Measurements from ENCODE around the gene ADD3. TPM values are rescaled to one million over a fixed set of nuclear protein-coding genes. Genes with fewer than 3 reads are reported as not detected.

The ADD3 gene
- total and polyA plus RNA-seq, 5 experiments from 2014 or later, result 332 to 405 (median 358) TPM

GRCh38 chr10:110170142-110170971, 162.6 kb downstream of the ADD3 start:
- Mint-ChIP-seq H3K9me3 (no peaks in the 10 kb centered on the region), H3K4me1 (peaks cover 9 to 27% (median 19%) of the 10 kb centered on the region in 4 donors), H3K36me3 (peaks cover 0 to 4% (median 0%) of the 10 kb centered on the region in 3 donors), H3K27ac (no peak overlapping the region), H3K27me3 (peaks cover 58 to 93% (median 72%) of the 10 kb centered on the region in 5 donors), H3K4me3 (no peak overlapping the region)
- ATAC-seq (peak in 1 of 2 donors; percentile 57), DNase-seq (no peak)
- POLR2A ChIA-PET, result interaction anchor here (0.6 kb wide), 1 partner anchor 38 kb away, joined by 3 read pairs; no protein-coding TSS in a partner anchor

DNA sequence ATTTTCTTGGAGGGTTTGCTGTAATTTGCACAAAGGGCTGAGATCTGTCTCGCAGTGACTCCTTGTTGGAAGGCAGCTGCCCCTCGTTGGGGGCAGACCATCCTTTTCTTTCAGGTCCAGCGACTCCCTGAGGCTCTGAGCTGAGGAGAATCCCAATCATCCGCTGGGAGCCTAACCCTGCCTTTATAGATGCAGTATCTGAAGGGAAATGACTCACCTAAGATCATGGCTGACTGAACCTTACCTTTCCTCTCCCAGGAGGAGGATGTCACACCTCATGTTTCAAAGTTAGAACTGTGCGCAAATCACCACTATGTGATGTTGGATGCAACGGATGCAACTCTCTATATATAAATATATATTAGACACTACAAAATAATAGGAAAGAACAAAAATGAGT, 163.2 kb downstream of the ADD3 start:
- no peaks in the 10 kb centered on the region for H3K9me3 Mint-ChIP-seq
- peaks cover 0 to 2% (median 0%) of the 10 kb centered on the region in 3 donors for H3K36me3 Mint-ChIP-seq
- DNase-seq (no peak), ATAC-seq (no peak)
- H3K4me3 Mint-ChIP-seq, result no peak overlapping the region
- POLR2A ChIA-PET, result no interaction called here
- H3K4me1 Mint-ChIP-seq, result peaks cover 9 to 27% (median 19%) of the 10 kb centered on the region in 4 donors
- H3K27me3 Mint-ChIP-seq, result peaks cover 53 to 93% (median 68%) of the 10 kb centered on the region in 5 donors
- no peak overlapping the region for H3K27ac Mint-ChIP-seq

- DNase-seq (no peak), ATAC-seq (no peak)
- Mint-ChIP-seq H3K9me3 (no peaks in the 10 kb centered on the region), H3K27ac (no peak overlapping the region), H3K27me3 (peaks cover 50 to 95% (median 70%) of the 10 kb centered on the region in 5 donors), H3K4me1 (peaks cover 11 to 31% (median 20%) of the 10 kb centered on the region in 4 donors), H3K4me3 (no peak overlapping the region), H3K36me3 (no peaks in the 10 kb centered on the region)
- POLR2A ChIA-PET, result no interaction called here
Measured at GRCh38 chr10:110172155-110172554, 164.4 kb downstream of the ADD3 start.

- Mint-ChIP-seq H3K27ac (no peak overlapping the region), H3K36me3 (no peaks in the 10 kb centered on the region), H3K4me1 (peaks cover 2 to 19% (median 8%) of the 10 kb centered on the region in 4 donors), H3K4me3 (no peak overlapping the region), H3K27me3 (peaks cover 45 to 95% (median 64%) of the 10 kb centered on the region in 5 donors), H3K9me3 (no peaks in the 10 kb centered on the region)
- ATAC-seq, result no peak
- POLR2A ChIA-PET, result no interaction called here
- no peak for DNase-seq
Measured at GRCh38 chr10:110174201-110174600, 166.4 kb downstream of the ADD3 start.

DNA sequence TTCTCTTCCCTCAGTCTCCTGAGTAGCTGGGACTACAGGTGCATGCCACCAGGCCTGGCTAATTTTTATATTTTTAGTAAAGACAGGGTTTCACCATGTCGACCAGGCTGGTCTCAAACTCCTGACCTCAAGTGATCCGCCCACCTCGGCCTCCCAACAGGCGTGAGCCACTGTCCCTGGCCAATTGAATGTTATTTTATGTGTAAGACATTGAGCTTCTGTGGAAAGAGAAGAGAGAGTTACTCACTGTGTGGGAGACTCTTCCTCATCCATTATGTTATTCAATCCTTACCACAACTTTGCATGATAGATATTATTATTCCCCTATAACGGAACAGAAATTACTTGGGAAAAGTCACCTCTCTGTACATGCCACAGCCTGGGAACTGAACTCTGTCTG, 167.0 kb downstream of the ADD3 start:
- Mint-ChIP-seq H3K4me1 (peaks cover 0 to 15% (median 6%) of the 10 kb centered on the region in 4 donors), H3K4me3 (no peak overlapping the region), H3K36me3 (no peaks in the 10 kb centered on the region), H3K27ac (no peak overlapping the region), H3K9me3 (no peaks in the 10 kb centered on the region), H3K27me3 (peaks cover 45 to 95% (median 63%) of the 10 kb centered on the region in 5 donors)
- DNase-seq (no peak), ATAC-seq (no peak)
- POLR2A ChIA-PET, result no interaction called here

GRCh38 chr10:110175406-110175805, 167.6 kb downstream of the ADD3 start:
- Mint-ChIP-seq H3K4me1 (peaks cover 0 to 12% (median 5%) of the 10 kb centered on the region in 4 donors), H3K4me3 (no peak overlapping the region), H3K36me3 (no peaks in the 10 kb centered on the region), H3K27ac (no peak overlapping the region), H3K27me3 (peaks cover 41 to 90% (median 58%) of the 10 kb centered on the region in 5 donors), H3K9me3 (no peaks in the 10 kb centered on the region)
- POLR2A ChIA-PET, result no interaction called here
- DNase-seq, result no peak
- no peak for ATAC-seq

- POLR2A ChIA-PET, result no interaction called here
- Mint-ChIP-seq H3K27ac (no peak overlapping the region), H3K27me3 (peaks cover 36 to 80% (median 49%) of the 10 kb centered on the region in 5 donors), H3K36me3 (no peaks in the 10 kb centered on the region), H3K4me1 (peaks cover 0 to 5% (median 2%) of the 10 kb centered on the region in 4 donors), H3K9me3 (no peaks in the 10 kb centered on the region), H3K4me3 (no peak overlapping the region)
- ATAC-seq (no peak), DNase-seq (no peak)
Measured at GRCh38 chr10:110176141-110177030, 168.6 kb downstream of the ADD3 start.

DNA sequence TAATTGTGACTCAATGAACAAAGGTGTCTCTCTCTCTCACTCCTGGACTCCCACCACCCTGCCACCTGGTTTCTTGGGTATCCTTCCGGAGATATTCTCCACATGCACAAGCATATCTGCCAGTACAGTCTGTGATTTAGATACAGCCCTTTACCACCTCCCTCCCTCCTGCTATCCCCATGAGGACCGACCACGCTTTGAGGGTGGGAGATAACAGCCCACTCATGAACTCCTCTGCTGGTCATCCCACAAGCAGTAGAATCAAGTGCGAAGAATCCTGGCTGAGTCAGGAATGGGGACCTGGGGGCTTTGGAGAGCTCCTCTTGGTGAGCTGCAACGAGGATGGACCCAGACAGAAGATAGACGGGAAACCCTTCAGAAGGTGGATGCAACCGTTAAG, 171.4 kb downstream of the ADD3 start:
- ATAC-seq (no peak), DNase-seq (no peak)
- H3K27me3 Mint-ChIP-seq, result peaks cover 25 to 52% (median 31%) of the 10 kb centered on the region in 5 donors
- H3K27ac Mint-ChIP-seq, result no peak overlapping the region
- no peaks in the 10 kb centered on the region for H3K36me3 Mint-ChIP-seq
- H3K4me1 Mint-ChIP-seq, result peaks cover 0 to 5% (median 2%) of the 10 kb centered on the region in 4 donors
- no peak overlapping the region for H3K4me3 Mint-ChIP-seq
- POLR2A ChIA-PET, result no interaction called here
- no peaks in the 10 kb centered on the region for H3K9me3 Mint-ChIP-seq

DNA sequence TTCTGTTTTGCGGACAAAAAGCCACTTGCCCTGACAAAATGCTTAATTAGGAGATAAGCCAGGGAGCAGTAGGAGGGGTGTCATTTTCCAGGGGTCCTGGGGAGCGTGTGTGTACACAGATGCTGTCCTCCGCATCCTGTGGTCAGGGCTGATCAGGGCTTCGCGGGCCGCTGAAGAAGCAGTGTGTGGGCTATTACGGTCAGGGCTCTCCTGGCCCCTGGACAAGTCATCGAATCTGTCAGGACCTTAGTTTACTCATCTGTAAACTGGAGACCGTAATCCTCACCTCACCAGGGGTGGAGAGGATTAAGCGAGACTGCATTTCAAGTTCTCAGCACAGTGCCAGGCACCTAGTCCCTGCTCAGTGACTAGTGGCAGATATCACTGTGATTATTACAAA, 173.7 kb downstream of the ADD3 start:
- Mint-ChIP-seq H3K27me3 (peaks cover 16 to 30% (median 17%) of the 10 kb centered on the region in 5 donors), H3K9me3 (no peaks in the 10 kb centered on the region), H3K4me1 (peaks cover 0 to under 1% (median under 1%) of the 10 kb centered on the region in 4 donors), H3K4me3 (no peak overlapping the region), H3K36me3 (no peaks in the 10 kb centered on the region), H3K27ac (no peak overlapping the region)
- POLR2A ChIA-PET, result no interaction called here
- DNase-seq (no peak), ATAC-seq (no peak)

GRCh38 chr10:110181911-110182310, 174.1 kb downstream of the ADD3 start:
- ATAC-seq (no peak), DNase-seq (no peak)
- POLR2A ChIA-PET, result interaction anchor here (0.5 kb wide), 1 partner anchor 26 kb away, joined by 3 read pairs; no protein-coding TSS in a partner anchor
- no peaks in the 10 kb centered on the region for H3K36me3 Mint-ChIP-seq
- H3K9me3 Mint-ChIP-seq, result no peaks in the 10 kb centered on the region
- H3K4me3 Mint-ChIP-seq, result no peak overlapping the region
- no peak overlapping the region for H3K27ac Mint-ChIP-seq
- no peaks in the 10 kb centered on the region for H3K4me1 Mint-ChIP-seq
- peaks cover 16 to 26% (median 16%) of the 10 kb centered on the region in 5 donors for H3K27me3 Mint-ChIP-seq

DNA sequence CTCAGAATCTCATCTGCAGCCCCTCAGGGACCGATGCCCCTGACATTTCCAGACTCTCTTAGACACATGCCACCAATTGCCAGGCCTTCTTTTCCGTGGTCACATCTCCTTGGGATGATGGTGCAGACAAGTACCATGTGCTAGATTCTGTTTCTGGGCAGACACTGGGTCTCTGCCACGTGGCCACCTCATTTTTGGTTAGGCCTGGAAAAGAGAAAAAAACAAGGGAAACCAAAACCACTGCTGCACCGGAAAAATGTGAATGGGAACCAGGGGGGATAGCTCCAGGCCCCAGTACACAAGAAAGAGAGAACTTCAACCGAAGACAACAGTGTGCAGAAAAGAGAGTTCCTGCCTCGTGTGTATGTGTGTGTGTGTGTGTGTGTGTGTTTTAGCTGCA, 176.6 kb downstream of the ADD3 start:
- Mint-ChIP-seq H3K4me3 (no peak overlapping the region), H3K9me3 (no peaks in the 10 kb centered on the region), H3K27ac (no peak overlapping the region), H3K4me1 (no peaks in the 10 kb centered on the region), H3K27me3 (peaks cover 2 to 14% (median 7%) of the 10 kb centered on the region in 5 donors), H3K36me3 (no peaks in the 10 kb centered on the region)
- DNase-seq (no peak), ATAC-seq (no peak)
- POLR2A ChIA-PET, result interaction anchor here (0.7 kb wide), 1 partner anchor 72 kb away, joined by 3 read pairs; no protein-coding TSS in a partner anchor
